NCI-H82 (cell line): Measurements from ENCODE around the gene PPP2R1B.

ENCODE experiments used
- DNase-seq: peaks from one replicate; lab custom pipeline; 2025; lab: John Stamatoyannopoulos, UW

Gene PPP2R1B

GRCh38 chr11:111748035-111748804 lies 18.0 kb downstream of the PPP2R1B start:
- peak; percentile 45 for DNase-seq

- DNase-seq: no peak
Observed at GRCh38 chr11:111745719-111746504, 20.3 kb downstream of the PPP2R1B start.

DNA sequence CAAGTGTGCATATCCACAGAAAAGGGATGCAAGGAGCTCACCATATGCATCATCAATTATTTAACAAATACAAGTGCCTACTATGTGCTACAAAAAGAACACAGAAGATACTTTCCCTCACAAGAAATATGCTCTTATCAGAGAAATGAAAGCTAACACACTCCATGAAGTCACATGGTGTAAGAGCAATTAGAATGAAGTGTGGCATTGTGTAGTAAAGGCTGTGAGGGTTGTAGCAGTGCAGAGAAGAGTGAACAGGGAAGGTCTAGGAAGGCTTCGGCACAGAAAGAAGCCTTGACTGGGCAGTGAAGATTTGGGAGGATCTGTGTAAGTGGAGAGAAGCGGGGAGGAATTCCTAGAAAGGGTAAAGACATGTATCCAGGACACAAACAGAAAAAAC lies 22.5 kb downstream of the PPP2R1B start:
- no peak for DNase-seq

- no peak for DNase-seq
Observed at GRCh38 chr11:111741751-111742150, 24.4 kb downstream of the PPP2R1B start.

- DNase-seq: no peak
Observed at GRCh38 chr11:111739299-111739698, 26.9 kb downstream of the PPP2R1B start.

- DNase-seq: no peak
Observed at GRCh38 chr11:111737444-111738210, 28.6 kb downstream of the PPP2R1B start.

DNA sequence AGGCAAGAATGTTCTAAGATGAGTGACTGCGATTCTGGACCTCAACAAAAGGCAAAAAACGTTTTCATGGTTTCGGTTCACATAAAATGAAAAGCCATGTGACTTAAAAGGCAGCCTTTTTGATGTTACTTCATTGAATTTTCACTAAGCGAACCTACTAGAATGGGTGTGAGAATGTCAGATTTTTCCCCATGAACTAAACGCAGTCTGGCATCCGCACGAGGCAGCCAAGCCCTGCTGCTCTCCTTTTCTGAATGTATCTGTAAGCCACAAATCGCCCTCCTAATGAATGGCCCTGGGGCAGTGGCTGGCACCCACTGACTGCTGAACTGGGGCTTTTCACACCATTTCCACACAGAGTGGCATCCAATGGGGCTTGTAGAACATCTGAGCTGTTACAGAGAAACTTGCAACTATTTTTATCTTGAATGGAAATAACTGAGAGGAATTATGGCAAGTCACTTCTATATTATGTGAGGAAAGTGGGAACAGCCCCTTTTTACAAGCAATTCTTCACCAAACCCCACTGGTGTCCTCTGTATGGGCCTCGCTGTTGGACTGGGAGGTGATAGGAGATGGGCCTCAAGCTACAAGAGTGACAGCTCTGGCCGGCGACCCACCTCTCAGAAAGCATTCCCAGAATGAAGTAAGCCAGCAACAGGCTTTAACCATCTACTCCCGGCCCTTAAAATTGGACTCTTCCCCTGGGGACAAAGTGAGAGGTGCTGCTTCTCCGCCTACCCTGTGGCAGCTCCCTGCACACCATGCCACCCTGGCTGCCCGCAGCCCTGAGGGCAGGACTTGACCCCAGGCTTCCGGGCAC lies 29.4 kb downstream of the PPP2R1B start:
- no peak for DNase-seq

DNA sequence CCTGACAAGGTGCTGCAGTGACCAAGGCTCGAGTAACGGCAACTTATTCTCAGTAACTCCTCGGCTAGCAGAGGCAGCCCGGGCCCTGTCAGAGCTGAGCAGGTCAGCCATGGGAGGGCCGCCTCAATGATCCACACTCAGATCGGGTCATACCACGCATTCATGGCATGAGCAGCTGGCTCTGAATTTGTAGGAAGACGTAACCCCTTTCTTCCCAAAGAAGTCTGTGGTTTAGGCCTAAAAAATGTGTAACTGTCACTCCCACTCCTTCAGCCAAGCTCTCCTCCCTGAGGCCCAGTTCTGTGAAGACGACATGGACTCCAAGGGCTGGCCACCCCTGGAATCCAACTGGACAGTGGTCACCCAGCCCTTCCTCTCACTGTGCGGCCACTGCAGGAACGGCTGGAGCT lies 30.0 kb downstream of the PPP2R1B start:
- no peak for DNase-seq

DNA sequence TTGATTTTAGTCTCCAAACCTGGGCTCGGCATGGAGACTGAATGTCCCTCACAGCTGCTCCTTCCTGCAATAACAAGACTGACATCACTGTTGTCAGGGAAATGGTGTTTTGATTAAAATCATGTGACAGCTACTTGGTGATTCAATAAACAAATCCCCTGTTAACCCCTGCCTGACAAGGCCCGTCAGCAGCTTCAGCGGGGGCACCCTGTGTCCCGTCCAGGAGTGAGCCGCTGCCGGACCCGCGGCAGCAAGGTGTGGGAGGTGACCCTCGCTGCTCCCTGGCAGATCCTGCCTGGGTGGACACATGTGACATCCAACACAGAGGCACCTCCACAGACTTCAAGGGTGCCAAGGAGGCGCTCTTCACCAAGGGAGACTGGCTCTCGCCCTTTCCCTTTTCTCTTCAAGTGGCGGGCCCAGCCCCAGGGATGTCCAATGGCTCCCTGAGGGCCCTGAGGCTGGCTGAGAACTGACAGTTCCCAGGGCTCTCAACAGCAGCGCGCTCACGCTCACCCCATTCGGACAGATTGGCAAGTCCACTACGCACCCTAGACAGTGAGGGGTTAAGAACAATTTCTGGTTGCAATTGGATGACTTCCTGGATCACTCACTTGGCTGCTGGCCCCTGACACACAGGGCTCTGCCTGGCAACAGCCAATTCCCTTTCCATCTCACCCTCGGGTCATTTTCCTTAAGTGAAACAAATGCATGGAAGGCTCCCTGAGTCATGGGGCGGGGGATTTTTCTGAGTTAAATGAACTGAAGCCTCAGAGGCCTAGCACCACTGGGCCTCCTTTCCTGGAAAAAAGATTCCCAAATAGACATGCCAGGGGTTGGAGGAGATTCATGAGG lies 30.7 kb downstream of the PPP2R1B start:
- DNase-seq: no peak

- no peak for DNase-seq
Observed at GRCh38 chr11:111734954-111735261, 31.3 kb downstream of the PPP2R1B start.

GRCh38 chr11:111734101-111734953 lies 31.9 kb downstream of the PPP2R1B start:
- no peak for DNase-seq

DNA sequence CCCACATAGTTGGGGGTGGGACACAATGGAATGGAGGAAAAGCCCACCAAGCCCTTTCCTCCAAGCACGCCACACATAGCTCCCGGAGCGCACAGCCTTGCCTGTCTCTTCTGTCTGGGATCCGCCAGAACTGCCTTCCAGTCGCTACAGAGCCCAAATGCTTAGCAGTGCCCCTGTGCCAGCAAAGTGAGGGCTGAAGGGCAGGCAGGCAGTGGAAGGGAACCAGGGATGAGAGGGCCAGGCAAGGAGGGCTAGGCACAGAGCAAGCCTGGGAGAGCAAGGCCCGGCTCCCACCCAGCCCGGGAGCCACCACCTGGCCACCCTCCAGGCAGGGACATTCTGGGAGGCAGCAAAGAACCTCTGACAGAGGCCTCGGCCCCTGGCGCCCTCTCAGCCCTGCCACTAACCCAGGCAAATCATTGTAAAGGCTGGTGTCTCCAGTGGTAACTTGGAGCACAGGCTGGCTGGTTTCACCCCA lies 32.5 kb downstream of the PPP2R1B start:
- DNase-seq: no peak

DNA sequence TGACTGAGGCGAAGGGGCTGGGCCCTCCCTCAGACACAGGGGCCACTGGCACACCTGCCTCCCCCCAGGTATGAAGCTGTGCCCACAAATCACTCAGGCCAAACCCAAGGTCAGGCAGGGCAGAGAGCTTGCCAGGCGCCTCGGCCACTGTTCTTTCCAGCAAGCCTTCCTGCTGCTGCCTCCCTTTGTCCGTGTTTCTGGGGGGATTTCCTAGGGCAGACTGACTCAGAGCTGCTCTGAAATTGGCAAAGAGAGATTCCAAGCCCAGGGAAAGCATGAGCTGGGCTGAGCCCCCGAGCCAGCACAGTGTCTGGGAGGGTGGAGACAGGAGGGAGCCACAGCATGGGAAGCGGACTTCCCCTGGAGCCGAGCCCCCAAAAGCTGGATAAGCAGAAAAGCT lies 33.2 kb downstream of the PPP2R1B start:
- no peak for DNase-seq

DNA sequence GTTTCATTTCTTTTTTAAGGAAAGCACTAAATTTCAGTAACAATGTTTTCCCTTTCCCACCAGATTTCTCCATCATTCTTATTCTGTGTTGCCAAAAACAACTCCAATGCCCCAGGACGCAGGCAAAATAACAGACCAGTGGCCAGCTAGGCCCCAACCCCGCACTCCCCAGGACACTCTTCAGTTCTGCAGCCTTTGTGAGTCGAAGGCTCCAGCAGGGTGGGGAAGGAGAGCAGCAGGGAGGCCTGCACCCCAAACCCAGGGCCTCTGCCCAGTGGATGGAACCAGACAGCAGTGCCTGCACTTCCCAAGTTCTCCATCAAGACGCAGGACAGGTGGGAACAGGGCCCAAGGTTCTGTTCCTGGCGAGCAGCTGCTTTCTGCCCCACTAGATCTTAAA lies 34.4 kb downstream of the PPP2R1B start:
- DNase-seq: no peak

DNA sequence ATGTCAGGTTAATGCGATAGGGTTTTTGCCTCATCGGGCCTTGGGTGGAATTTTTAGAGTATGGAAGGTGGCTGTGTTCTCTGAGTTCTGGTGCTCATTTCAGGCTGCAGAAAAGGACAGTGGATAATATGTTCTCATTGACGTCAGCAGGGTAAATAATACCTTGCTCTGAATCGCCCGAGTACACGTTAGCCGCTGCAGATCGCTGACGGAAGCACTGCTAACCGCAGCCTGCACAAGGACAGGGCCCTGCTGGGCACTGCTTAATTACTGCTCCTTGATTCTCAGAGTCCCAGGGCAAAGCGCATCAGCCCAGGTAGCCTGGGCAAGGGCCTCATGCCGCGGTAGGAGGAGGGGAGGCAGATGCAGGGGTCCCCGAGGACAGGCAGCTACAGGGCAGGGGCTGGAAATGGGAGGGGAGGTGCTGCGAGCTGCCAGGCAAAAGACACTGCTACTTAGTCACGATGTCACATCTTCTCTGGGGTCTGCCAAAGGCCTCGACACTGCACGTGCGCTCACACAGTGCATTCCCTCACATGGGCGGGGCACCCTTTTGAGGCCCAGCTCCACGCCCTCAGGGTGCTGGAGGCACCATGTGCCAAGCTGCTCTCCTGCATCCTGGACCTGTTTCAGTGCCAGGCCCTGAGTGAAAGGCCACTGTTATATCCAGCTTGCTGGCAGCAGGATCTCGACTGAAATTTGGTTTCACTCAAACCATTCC lies 35.2 kb downstream of the PPP2R1B start:
- no peak for DNase-seq

DNA sequence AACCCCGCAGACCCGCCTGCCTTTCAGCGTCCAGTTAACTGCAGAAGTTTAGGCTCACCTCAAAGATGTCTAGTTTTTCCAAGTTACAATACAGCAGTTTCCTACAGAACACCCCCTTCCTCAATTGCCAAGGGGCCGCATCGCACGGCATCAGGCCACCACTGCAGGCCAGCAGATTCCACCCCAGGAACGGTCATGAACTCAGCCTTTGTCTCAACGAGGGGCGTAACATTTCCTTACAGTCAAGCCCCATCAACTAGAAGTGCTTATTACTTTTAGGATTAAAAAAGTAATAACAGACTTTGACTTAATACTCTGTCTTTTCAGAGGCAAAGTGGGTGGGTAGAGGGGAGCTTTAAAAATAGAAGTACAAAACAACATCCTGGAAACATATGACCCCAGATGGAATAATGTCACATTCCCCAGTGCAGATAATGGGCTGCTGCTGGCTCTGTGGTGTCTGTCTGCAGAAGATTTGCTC lies 36.3 kb downstream of the PPP2R1B start:
- DNase-seq: no peak

GRCh38 chr11:111729071-111729830 lies 36.9 kb downstream of the PPP2R1B start:
- DNase-seq: no peak

DNA sequence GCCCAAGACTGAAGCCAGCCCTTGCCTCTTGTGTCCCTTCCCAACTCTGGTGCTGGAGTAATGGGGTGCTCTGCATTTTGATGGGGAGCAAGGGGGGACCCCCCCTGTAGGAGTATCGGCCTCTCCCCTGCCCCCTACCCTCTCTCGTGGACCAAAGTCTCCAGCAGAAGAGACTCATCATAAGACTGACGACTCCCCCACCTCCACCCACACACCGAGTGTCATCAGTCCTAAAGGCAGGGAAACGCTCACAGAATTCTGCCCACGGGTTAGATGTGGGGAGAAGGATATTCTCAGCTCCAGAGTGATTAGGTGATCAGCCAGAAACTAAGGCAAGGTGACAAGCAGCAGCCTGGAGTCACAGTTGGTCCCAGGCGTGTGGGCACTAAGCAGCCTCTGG lies 38.8 kb downstream of the PPP2R1B start:
- no peak for DNase-seq
